ENCODE measurements around the gene SORCS2. TPM values are rescaled to one million over a fixed set of nuclear protein-coding genes. Genes with fewer than 3 reads are reported as not detected.

The SORCS2 gene
- total RNA-seq, 4 donors from 2014 or later, result 0.26 to 17.1 (median 2.9) TPM

DNA sequence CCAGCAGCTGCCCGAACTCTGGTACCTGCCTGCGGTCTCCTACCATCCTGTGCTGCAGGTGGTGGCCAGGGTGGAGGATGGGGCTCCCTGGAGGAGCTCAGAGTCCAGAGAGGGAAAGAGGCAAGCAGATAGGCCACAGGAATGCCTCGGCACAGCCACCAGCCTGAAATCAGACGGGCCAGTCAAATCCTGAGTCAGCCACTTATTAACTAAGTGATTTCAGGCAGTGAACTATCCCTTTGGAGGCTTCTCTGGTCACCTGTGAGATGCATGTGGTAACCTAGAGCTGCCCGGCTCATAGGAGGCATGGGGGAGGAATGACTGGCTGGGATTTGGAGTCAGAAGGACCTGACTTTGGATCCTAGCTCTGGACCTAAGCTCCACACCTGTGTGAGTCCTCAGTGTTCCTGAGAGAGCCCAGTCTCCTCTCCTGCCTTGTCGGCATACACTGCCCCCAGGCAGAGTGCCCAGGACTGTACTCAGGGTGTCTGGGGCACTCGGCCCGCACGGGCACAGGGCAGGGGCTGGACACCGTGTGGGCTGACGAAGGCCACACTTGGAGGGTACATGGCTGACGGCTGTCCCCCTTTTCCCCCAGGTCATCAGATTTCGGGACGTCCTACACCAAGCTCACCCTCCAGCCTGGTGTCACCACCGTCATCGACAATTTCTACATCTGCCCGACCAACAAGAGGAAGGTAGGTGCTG, 338.7 kb downstream of the SORCS2 start:
- H3K4me3 ChIP-seq, result no peak overlapping the region
- intact Hi-C loops (cut with DNase I; ENCODE audit: low total_unique reads), result no loop called here
- DNase-seq, result no peak

DNA sequence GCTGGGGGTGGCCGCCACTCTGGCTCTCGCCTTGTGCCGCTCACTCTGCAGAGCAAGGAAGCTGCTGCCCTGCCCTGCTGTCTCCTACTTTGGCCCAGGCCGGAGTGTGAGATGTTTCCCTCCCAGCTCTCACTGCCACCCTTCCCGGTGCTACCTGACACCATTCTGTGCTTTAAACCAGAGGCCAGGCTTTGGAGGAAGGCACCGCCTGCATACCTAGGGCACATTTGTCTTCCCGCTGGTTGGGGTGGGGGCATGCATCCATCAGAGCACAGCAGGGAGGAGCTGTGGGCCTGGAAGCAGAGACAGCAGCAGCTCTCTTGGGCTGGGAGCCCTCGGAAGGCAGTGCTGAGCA, 339.3 kb downstream of the SORCS2 start:
- intact Hi-C loops (cut with DNase I; ENCODE audit: low total_unique reads), result no loop called here
- Histone ChIP-seq H3K4me3 (no peak overlapping the region), H3K4me1 (no peaks in the 10 kb centered on the region), H3K27ac (no peak overlapping the region), H3K36me3 (no peaks in the 10 kb centered on the region), H3K27me3 (no peaks in the 10 kb centered on the region), H3K9me3 (no peaks in the 10 kb centered on the region)
- TF ChIP-seq, protein P1, sequence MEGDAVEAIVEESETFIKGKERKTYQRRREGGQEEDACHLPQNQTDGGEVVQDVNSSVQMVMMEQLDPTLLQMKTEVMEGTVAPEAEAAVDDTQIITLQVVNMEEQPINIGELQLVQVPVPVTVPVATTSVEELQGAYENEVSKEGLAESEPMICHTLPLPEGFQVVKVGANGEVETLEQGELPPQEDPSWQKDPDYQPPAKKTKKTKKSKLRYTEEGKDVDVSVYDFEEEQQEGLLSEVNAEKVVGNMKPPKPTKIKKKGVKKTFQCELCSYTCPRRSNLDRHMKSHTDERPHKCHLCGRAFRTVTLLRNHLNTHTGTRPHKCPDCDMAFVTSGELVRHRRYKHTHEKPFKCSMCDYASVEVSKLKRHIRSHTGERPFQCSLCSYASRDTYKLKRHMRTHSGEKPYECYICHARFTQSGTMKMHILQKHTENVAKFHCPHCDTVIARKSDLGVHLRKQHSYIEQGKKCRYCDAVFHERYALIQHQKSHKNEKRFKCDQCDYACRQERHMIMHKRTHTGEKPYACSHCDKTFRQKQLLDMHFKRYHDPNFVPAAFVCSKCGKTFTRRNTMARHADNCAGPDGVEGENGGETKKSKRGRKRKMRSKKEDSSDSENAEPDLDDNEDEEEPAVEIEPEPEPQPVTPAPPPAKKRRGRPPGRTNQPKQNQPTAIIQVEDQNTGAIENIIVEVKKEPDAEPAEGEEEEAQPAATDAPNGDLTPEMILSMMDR (IDR thresholded peaks at IDR 0.05), result no peak
- TF ChIP-seq POLR2A (IDR thresholded peaks at IDR 0.05), result no peak
- no peak for DNase-seq

More for the DNA sequence above, 338.7 kb downstream of the SORCS2 start:
- Histone ChIP-seq H3K4me1 (no peaks in the 10 kb centered on the region), H3K9me3 (no peaks in the 10 kb centered on the region), H3K27ac (no peak overlapping the region), H3K27me3 (no peaks in the 10 kb centered on the region), H3K36me3 (no peaks in the 10 kb centered on the region)
- TF ChIP-seq, protein P1 (IDR thresholded peaks at IDR 0.05), result no peak
- TF ChIP-seq POLR2A (IDR thresholded peaks at IDR 0.05), result no peak

GRCh38 chr4:7532043-7532442, 339.7 kb downstream of the SORCS2 start:
- intact Hi-C loops (cut with DNase I; ENCODE audit: low total_unique reads), result no loop called here
- Histone ChIP-seq H3K36me3 (no peaks in the 10 kb centered on the region), H3K4me1 (no peaks in the 10 kb centered on the region), H3K27me3 (no peaks in the 10 kb centered on the region), H3K4me3 (no peak overlapping the region), H3K9me3 (no peaks in the 10 kb centered on the region), H3K27ac (no peak overlapping the region)
- DNase-seq, result no peak
- TF ChIP-seq POLR2A (IDR thresholded peaks at IDR 0.05), result no peak

DNA sequence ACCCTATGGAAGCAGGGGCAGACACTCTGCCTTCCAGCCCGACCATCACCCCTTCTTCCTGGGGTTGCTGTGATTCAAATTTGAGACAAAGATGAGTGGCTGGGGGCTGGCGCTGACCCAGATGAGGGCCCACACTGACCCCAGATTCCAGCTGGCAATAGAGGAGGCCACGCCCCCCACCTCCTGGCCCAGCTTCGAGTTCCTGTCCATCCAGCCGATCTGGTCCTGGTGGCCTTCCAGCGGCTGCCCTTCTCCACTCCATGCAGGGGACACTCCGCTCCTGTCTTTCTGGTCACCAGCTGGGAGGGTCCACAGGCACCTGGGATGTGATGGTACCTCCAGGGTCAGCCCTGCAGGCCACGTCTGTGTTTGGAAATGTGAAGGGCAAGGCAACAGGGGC, 340.9 kb downstream of the SORCS2 start:
- no peak for DNase-seq
- TF ChIP-seq, protein P1 (IDR thresholded peaks at IDR 0.05), result no peak
- TF ChIP-seq POLR2A (IDR thresholded peaks at IDR 0.05), result no peak
- no peaks in the 10 kb centered on the region for H3K27me3 ChIP-seq
- intact Hi-C loops (cut with DNase I; ENCODE audit: low total_unique reads), result no loop called here
- H3K27ac ChIP-seq, result no peak overlapping the region
- no peaks in the 10 kb centered on the region for H3K4me1 ChIP-seq
- no peaks in the 10 kb centered on the region for H3K9me3 ChIP-seq
- no peaks in the 10 kb centered on the region for H3K36me3 ChIP-seq
- H3K4me3 ChIP-seq, result no peak overlapping the region

- Histone ChIP-seq H3K4me3 (no peak overlapping the region), H3K4me1 (no peaks in the 10 kb centered on the region), H3K27ac (no peak overlapping the region), H3K27me3 (no peaks in the 10 kb centered on the region), H3K9me3 (no peaks in the 10 kb centered on the region), H3K36me3 (no peaks in the 10 kb centered on the region)
- intact Hi-C loops (cut with DNase I; ENCODE audit: low total_unique reads), result no loop called here
- no peak for DNase-seq
- no peak for TF ChIP-seq POLR2A (IDR thresholded peaks at IDR 0.05)
- TF ChIP-seq, protein P1 (IDR thresholded peaks at IDR 0.05), result no peak
These were observed 342.8 kb downstream of the SORCS2 start for GRCh38 chr4:7535094-7535493.

GRCh38 chr4:7535619-7536018, 343.3 kb downstream of the SORCS2 start:
- no peak for TF ChIP-seq POLR2A (IDR thresholded peaks at IDR 0.05)
- TF ChIP-seq, protein P1 (IDR thresholded peaks at IDR 0.05), result no peak
- Histone ChIP-seq H3K27me3 (no peaks in the 10 kb centered on the region), H3K4me3 (no peak overlapping the region), H3K36me3 (no peaks in the 10 kb centered on the region), H3K4me1 (no peaks in the 10 kb centered on the region), H3K9me3 (no peaks in the 10 kb centered on the region), H3K27ac (no peak overlapping the region)
- intact Hi-C loops (cut with DNase I; ENCODE audit: low total_unique reads), result no loop called here
- DNase-seq, result no peak

Data from uterus (tissue), 4 donors.